Measurements from ENCODE around the gene FOLR2.

GRCh38 chr11:72244361-72245262, 28.0 kb downstream of the FOLR2 start:
- TF ChIP-seq POLR2AphosphoS5 (IDR thresholded peaks at IDR 0.05; ENCODE audit: low read depth, low read length) = no peak
- no peak for TF ChIP-seq POLR2A (IDR thresholded peaks at IDR 0.05; ENCODE audit: low read depth, low read length)
- TF ChIP-seq TAF1 (IDR thresholded peaks at IDR 0.05; ENCODE audit: borderline replicate concordance, low read depth, low read length) = no peak

Measured in GM12892 (cell line).